HEK293 (cell line): ENCODE results near the gene IGDCC3.

Experiments
- CTCF ChIA-PET: fragments of 350-600 bp; formaldehyde crosslinking; extraction: SDS; loops from one replicate; lab custom pipeline; 2021; ENCODE audit warnings: antibody characterized with exemption; lab: Yijun Ruan, JAX
- POLR2A ChIA-PET: fragments of 300-600 bp; formaldehyde crosslinking; extraction: SDS; loops from one replicate; lab custom pipeline; 2020; ENCODE audit warnings: antibody characterized with exemption, inconsistent platforms; lab: Yijun Ruan, JAX
- H3K27ac ChIP-seq: fragments of 200-500 bp; sonication (Bioruptor generic); 2 replicates; pipeline ENCODE4 v1.5.1; 2014; ENCODE audit warnings: low read depth, low read length, control low read depth, inconsistent platforms; ENCODE audit errors: extremely low read depth
- H3K36me3 ChIP-seq, 2 experiments: fragments of 200-500 bp in 1 of 2; sonication (Bioruptor generic) in 1 of 2; 1 replicate in 1 of 2; 2 replicates in 1 of 2; pipeline ENCODE4 v1.5.1; 2014 to 2017; ENCODE audit warnings: inconsistent platforms in 2 of 2, low read length in 2 of 2; ENCODE audit not compliant: control insufficient read depth in 2 of 2, insufficient read depth in 1 of 2
- H3K4me1 ChIP-seq: fragments of 200-500 bp; sonication (Bioruptor generic); 2 replicates; pipeline ENCODE4 v1.5.1; 2014; ENCODE audit warnings: mild to moderate bottlenecking, low read length, inconsistent platforms; ENCODE audit not compliant: control insufficient read depth, insufficient read depth
- H3K4me3 ChIP-seq: 2 replicates; pipeline ENCODE4 v1.5.1; 2011; ENCODE audit warnings: low read depth, mild to moderate bottlenecking, control low read depth, low read length, moderate library complexity
- H3K9me3 ChIP-seq: fragments of 200-500 bp; sonication (Bioruptor generic); 2 replicates; pipeline ENCODE4 v1.5.1; 2014; ENCODE audit warnings: low read depth, low read length, inconsistent platforms; ENCODE audit not compliant: control insufficient read depth, insufficient read depth
- GFI1B ChIP-seq: fragments of 450-650 bp; formaldehyde crosslinking; IDR thresholded peaks from 2 replicates; pipeline ENCODE4 v1.5.1; 2016; ENCODE audit warnings: missing biosample characterization, missing genetic modification characterization
- GLIS2 ChIP-seq: fragments of 450-650 bp; formaldehyde crosslinking; IDR thresholded peaks from 2 replicates; pipeline ENCODE4 v1.5.1; 2016; ENCODE audit warnings: missing biosample characterization, missing genetic modification characterization
- HOXD13 ChIP-seq: sonication (generic); formaldehyde crosslinking; IDR thresholded peaks from 2 replicates; pipeline ENCODE4 v1.8.0; 2022; ENCODE audit warnings: missing genetic modification reagents, borderline replicate concordance
- KLF9 ChIP-seq: fragments of 450-650 bp; formaldehyde crosslinking; IDR thresholded peaks from 2 replicates; pipeline ENCODE4 v1.5.1; 2016; ENCODE audit warnings: missing biosample characterization, missing genetic modification characterization, low read depth
- ZBTB20 ChIP-seq: fragments of 450-650 bp; formaldehyde crosslinking; IDR thresholded peaks from 2 replicates; pipeline ENCODE4 v1.5.1; 2016; ENCODE audit warnings: missing biosample characterization, missing genetic modification characterization
- ZFP41 ChIP-seq: fragments of 450-650 bp; formaldehyde crosslinking; IDR thresholded peaks from 2 replicates; pipeline ENCODE4 v1.5.1; 2016; ENCODE audit warnings: missing biosample characterization, missing genetic modification characterization, borderline replicate concordance
- ZNF112 ChIP-seq: fragments of 450-650 bp; formaldehyde crosslinking; IDR thresholded peaks from 2 replicates; pipeline ENCODE4 v1.5.0; 2017; ENCODE audit warnings: missing biosample characterization, missing genetic modification characterization
- ZNF132 ChIP-seq: fragments of 450-650 bp; formaldehyde crosslinking; IDR thresholded peaks from 2 replicates; pipeline ENCODE4 v1.5.1; 2017; ENCODE audit warnings: missing biosample characterization, missing genetic modification characterization, borderline replicate concordance
- ZNF169 ChIP-seq: fragments of 450-650 bp; formaldehyde crosslinking; IDR thresholded peaks from 2 replicates; pipeline ENCODE4 v1.5.1; 2016; ENCODE audit warnings: missing biosample characterization, missing genetic modification characterization
- ZNF335 ChIP-seq: fragments of 450-650 bp; formaldehyde crosslinking; conservative IDR thresholded peaks from 2 replicates; pipeline ENCODE4 v1.5.1; 2016; ENCODE audit warnings: missing biosample characterization, missing genetic modification characterization
- ZNF350 ChIP-seq: fragments of 450-650 bp; formaldehyde crosslinking; IDR thresholded peaks from 2 replicates; pipeline ENCODE4 v1.5.0; 2017; ENCODE audit warnings: missing biosample characterization, mild to moderate bottlenecking, missing genetic modification characterization
- ZNF394 ChIP-seq: fragments of 450-650 bp; formaldehyde crosslinking; IDR thresholded peaks from 2 replicates; pipeline ENCODE4 v1.5.1; 2016; ENCODE audit warnings: missing biosample characterization, missing genetic modification characterization, mild to moderate bottlenecking, moderate library complexity, borderline replicate concordance
- ZNF48 ChIP-seq: fragments of 450-650 bp; formaldehyde crosslinking; IDR thresholded peaks from 2 replicates; pipeline ENCODE4 v1.5.1; 2016; ENCODE audit warnings: missing biosample characterization, missing genetic modification characterization
- ZNF501 ChIP-seq: fragments of 450-650 bp; formaldehyde crosslinking; IDR thresholded peaks from 2 replicates; pipeline ENCODE4 v1.5.1; 2016; ENCODE audit warnings: missing biosample characterization, missing genetic modification characterization
- ZNF529 ChIP-seq: fragments of 450-650 bp; formaldehyde crosslinking; IDR thresholded peaks from 2 replicates; pipeline ENCODE4 v1.5.1; 2017; ENCODE audit warnings: missing genetic modification characterization, missing biosample characterization; ENCODE audit not compliant: insufficient replicate concordance
- ZNF670 ChIP-seq: fragments of 450-650 bp; formaldehyde crosslinking; IDR thresholded peaks from 2 replicates; pipeline ENCODE4 v1.5.1; 2016; ENCODE audit warnings: missing biosample characterization, missing genetic modification characterization, low read depth
- TF ChIP-seq, protein P1 (sequence below): fragments of 450-650 bp; formaldehyde crosslinking; IDR thresholded peaks from 2 replicates; pipeline ENCODE4 v1.5.1; 2017; ENCODE audit warnings: missing biosample characterization, missing genetic modification characterization
- TF ChIP-seq, protein P2 (sequence below): fragments of 450-650 bp; formaldehyde crosslinking; IDR thresholded peaks from 2 replicates; pipeline ENCODE4 v1.5.1; 2016; ENCODE audit warnings: missing biosample characterization, missing genetic modification characterization, low read depth
- TF ChIP-seq, protein P3 (sequence below): fragments of 450-650 bp; formaldehyde crosslinking; IDR thresholded peaks from 2 replicates; pipeline ENCODE4 v1.5.1; 2016; ENCODE audit warnings: missing biosample characterization, missing genetic modification characterization

Gene IGDCC3

DNA sequence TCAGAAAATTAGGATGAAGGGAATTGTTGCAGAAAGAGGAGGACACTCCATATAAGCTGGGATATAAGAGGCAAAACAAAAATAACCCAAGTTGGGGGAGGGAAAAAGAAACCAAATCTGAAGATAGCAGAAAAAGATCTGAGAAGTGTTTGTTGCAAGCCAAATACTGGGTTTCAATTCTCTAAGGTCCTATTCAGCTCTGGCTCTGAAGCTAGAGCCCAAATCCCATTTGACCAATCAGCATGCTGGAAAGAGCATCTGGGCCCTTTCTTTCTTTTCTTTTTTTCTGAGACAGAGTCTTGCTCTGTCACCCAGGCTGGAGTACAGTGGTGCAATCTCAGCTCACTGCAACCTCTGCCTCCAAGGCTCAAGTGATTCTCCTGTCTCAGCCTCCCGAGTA, 17.3 kb downstream of the IGDCC3 start:
- POLR2A ChIA-PET, result no interaction called here
- Histone ChIP-seq H3K27ac (no peak overlapping the region), H3K4me3 (no peak overlapping the region), H3K36me3 (no peaks in the 10 kb centered on the region), H3K9me3 (no peaks in the 10 kb centered on the region), H3K4me1 (no peaks in the 10 kb centered on the region)
- TF ChIP-seq ZNF350 (tag by site-specific recombination), result no peak
- CTCF ChIA-PET, result interaction anchor here (0.5 to 2.3 kb wide), 3 partner anchors 23 to 42 kb away, joined by 3 to 10 read pairs (median 5); no protein-coding TSS in a partner anchor

DNA sequence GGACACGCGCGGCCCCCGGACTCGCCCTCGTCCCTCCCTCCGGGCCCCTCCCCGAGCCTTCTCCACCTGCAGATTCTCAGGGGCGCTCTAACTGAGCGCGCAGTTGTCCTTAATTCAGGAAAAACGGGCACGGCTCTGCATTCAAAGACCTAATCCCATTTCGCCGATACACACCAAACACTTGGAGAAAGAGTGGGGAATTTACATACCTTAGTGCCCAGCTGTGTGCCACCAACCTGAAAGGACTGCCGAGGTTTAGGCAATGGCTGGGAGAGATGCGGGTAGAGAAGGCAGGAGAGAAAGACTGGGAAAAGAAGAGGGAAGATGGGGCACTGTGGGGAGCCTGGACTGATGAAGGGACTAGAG, 21.8 kb downstream of the IGDCC3 start:
- H3K27ac ChIP-seq, result no peak overlapping the region
- TF ChIP-seq, protein P1, sequence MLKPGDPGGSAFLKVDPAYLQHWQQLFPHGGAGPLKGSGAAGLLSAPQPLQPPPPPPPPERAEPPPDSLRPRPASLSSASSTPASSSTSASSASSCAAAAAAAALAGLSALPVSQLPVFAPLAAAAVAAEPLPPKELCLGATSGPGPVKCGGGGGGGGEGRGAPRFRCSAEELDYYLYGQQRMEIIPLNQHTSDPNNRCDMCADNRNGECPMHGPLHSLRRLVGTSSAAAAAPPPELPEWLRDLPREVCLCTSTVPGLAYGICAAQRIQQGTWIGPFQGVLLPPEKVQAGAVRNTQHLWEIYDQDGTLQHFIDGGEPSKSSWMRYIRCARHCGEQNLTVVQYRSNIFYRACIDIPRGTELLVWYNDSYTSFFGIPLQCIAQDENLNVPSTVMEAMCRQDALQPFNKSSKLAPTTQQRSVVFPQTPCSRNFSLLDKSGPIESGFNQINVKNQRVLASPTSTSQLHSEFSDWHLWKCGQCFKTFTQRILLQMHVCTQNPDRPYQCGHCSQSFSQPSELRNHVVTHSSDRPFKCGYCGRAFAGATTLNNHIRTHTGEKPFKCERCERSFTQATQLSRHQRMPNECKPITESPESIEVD, result no peak
- no peak for TF ChIP-seq ZFP41
- no peak for TF ChIP-seq ZNF169 (tag by site-specific recombination)
- no peak for TF ChIP-seq ZNF112
- no peak for TF ChIP-seq ZNF132 (tag by site-specific recombination)
- no peak for TF ChIP-seq ZNF335 (tag by site-specific recombination)
- no peak for TF ChIP-seq ZNF529 (tag by site-specific recombination)
- TF ChIP-seq, protein P2, sequence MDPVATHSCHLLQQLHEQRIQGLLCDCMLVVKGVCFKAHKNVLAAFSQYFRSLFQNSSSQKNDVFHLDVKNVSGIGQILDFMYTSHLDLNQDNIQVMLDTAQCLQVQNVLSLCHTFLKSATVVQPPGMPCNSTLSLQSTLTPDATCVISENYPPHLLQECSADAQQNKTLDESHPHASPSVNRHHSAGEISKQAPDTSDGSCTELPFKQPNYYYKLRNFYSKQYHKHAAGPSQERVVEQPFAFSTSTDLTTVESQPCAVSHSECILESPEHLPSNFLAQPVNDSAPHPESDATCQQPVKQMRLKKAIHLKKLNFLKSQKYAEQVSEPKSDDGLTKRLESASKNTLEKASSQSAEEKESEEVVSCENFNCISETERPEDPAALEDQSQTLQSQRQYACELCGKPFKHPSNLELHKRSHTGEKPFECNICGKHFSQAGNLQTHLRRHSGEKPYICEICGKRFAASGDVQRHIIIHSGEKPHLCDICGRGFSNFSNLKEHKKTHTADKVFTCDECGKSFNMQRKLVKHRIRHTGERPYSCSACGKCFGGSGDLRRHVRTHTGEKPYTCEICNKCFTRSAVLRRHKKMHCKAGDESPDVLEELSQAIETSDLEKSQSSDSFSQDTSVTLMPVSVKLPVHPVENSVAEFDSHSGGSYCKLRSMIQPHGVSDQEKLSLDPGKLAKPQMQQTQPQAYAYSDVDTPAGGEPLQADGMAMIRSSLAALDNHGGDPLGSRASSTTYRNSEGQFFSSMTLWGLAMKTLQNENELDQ (tag by site-specific recombination), result no peak
- TF ChIP-seq GLIS2, result no peak
- TF ChIP-seq ZBTB20 (tag by site-specific recombination), result no peak
- TF ChIP-seq ZNF48 (tag by site-specific recombination), result no peak
- TF ChIP-seq KLF9 (tag by site-specific recombination), result no peak
- TF ChIP-seq HOXD13, result no peak
- TF ChIP-seq, protein P3, sequence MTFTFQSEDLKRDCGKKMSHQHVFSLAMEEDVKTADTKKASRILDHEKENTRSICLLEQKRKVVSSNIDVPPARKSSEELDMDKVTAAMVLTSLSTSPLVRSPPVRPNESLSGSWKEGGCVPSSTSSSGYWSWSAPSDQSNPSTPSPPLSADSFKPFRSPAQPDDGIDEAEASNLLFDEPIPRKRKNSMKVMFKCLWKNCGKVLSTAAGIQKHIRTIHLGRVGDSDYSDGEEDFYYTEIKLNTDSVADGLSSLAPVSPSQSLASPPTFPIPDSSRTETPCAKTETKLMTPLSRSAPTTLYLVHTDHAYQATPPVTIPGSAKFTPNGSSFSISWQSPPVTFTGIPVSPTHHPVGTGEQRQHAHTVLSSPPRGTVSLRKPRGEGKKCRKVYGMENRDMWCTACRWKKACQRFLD, result no peak
- TF ChIP-seq GFI1B (tag by site-specific recombination), result no peak
- no peak for TF ChIP-seq ZNF394 (tag by site-specific recombination)
- TF ChIP-seq ZNF501 (tag by site-specific recombination), result no peak
- TF ChIP-seq ZNF670 (tag by site-specific recombination), result no peak
- TF ChIP-seq, all 188 proteins: peak for 0
- Histone ChIP-seq H3K4me3 (no peak overlapping the region), H3K9me3 (no peaks in the 10 kb centered on the region), H3K4me1 (no peaks in the 10 kb centered on the region; the same call in 1 of the 2 replicates), H3K36me3 (no peaks in the 10 kb centered on the region)
- ChIA-PET CTCF (interaction anchor here (1.0 kb wide), 1 partner anchor 29 kb away, joined by 3 read pairs; no protein-coding TSS in a partner anchor), POLR2A (no interaction called here)
